ENCODE results near the gene CATSPERE. TPM values are rescaled to one million over a fixed set of nuclear protein-coding genes. Genes with fewer than 3 reads are reported as not detected.

The CATSPERE gene
- total and polyA plus RNA-seq, 10 of the 15 experiments (the other 5 are each of a cell fraction or from before 2014, with no cell fraction given): 0.04 to 0.24 (median 0.17) TPM; not detected in 3

DNA sequence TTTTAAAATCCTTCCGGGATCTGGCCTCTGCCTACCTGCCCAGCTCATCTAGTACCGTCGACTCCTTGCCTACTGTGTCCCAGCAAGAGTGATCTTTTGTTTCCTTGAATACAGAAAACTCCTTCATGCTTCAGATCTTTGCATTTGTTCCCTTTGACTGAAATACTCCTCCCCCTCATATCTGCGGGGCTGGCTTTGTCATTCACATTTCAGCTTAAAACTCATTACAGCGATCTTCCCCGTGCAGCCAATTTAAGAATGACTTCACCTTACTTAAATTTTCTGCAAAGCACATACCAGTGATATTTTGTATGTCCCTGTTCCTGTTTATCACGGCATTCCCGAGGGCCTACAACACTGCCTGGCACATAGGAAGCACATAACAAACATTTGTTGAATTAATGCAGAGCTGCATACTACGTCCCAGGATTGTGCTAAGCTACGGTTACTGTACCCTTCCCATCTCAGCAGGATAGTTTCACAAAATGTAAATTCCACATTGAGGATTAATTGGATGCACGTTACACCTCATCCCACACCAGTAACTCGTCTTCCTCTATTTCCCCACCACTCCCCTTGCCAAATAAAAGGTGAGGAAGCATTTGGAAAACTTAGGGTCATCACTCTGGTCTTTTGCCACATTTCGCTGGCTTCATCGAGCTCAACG, 191.0 kb downstream of the CATSPERE start:
- CTCF ChIA-PET: interaction anchor here (0.6 to 1.1 kb wide), 4 partner anchors 49 to 390 kb away, joined by 3 to 5 read pairs (median 4); no protein-coding TSS in a partner anchor
- Histone ChIP-seq H3K9ac (ENCODE audit: control insufficient read depth, insufficient read depth, low read length) (0 out of 2 replicates have a peak overlapping the region, but pooled peaks have one; percentile 3), H3K27me3 (replicated peaks in 1 of 2; ENCODE audit: control insufficient read depth in 2 of 2, insufficient read depth in 2 of 2, low read length in 1 of 2) (no peaks in the 10 kb centered on the region; a peak in 1 of 4 replicates), H3K36me3 (ENCODE audit: control insufficient read depth in 2 of 2, insufficient read depth in 2 of 2, low read length in 1 of 2) (no peaks in the 10 kb centered on the region), H3K27ac (ENCODE audit: control insufficient read depth, insufficient read depth) (no peak overlapping the region), H3K4me1 (ENCODE audit: control insufficient read depth, insufficient read depth, low read length) (no peaks in the 10 kb centered on the region), H3K4me2 (ENCODE audit: control insufficient read depth, insufficient read depth) (peak overlapping the region; percentile 80), H4K20me1 (ENCODE audit: control insufficient read depth, insufficient read depth) (no peaks in the 10 kb centered on the region), H2AFZ (ENCODE audit: control insufficient read depth, low read depth, low read length) (peak overlapping the region; percentile 93), H3K4me3 (peak overlapping the region; percentile 77), H3K9me3 (replicated peaks; ENCODE audit: control insufficient read depth, insufficient read depth, low read length) (no peaks in the 10 kb centered on the region), H3K79me2 (ENCODE audit: control insufficient read depth, insufficient read depth, low read length) (peaks cover 13% of the 10 kb centered on the region)
- no TSS peak for BruUV-seq (replicated peaks)
- intact Hi-C loops (cut with micrococcal nuclease; ENCODE audit: unreplicated experiment) (loop anchor here (2.0 to 10.0 kb wide), 3 partner anchors 199 to 293 kb away; partner anchors contain the start of gene HNRNPU), in situ Hi-C loops (cut with MboI) (loop anchor here (5.0 kb wide), 1 partner anchor 200 kb away; the partner anchor contains the start of gene ADSS2)
- SMC1A ChIA-PET (ENCODE audit: uncharacterized antibody, unreplicated experiment): interaction anchor here (0.6 to 1.2 kb wide), 6 partner anchors 18 to 210 kb away, joined by 3 to 4 read pairs (median 3); no protein-coding TSS in a partner anchor
- FAIRE-seq (no peak), ATAC-seq (no peak), DNase-seq (ENCODE audit: low read depth, low spot score) (no peak)
- 47% methylated on average over 15 of the region's 15 CpGs for WGBS (ENCODE audit: insufficient coverage, insufficient replicate concordance, low lambda C conversion rate, missing lambda C conversion rate)
- RAD21 ChIA-PET (ENCODE audit: unreplicated experiment): interaction anchor here (1.1 kb wide), 1 partner anchor 391 kb away, joined by 3 read pairs; no protein-coding TSS in a partner anchor
- TF ChIP-seq MLLT1 (IDR thresholded peaks at IDR 0.05): 0 out of 2 replicates have a peak, but pooled peaks have one; percentile 33
- TF ChIP-seq, protein P1, sequence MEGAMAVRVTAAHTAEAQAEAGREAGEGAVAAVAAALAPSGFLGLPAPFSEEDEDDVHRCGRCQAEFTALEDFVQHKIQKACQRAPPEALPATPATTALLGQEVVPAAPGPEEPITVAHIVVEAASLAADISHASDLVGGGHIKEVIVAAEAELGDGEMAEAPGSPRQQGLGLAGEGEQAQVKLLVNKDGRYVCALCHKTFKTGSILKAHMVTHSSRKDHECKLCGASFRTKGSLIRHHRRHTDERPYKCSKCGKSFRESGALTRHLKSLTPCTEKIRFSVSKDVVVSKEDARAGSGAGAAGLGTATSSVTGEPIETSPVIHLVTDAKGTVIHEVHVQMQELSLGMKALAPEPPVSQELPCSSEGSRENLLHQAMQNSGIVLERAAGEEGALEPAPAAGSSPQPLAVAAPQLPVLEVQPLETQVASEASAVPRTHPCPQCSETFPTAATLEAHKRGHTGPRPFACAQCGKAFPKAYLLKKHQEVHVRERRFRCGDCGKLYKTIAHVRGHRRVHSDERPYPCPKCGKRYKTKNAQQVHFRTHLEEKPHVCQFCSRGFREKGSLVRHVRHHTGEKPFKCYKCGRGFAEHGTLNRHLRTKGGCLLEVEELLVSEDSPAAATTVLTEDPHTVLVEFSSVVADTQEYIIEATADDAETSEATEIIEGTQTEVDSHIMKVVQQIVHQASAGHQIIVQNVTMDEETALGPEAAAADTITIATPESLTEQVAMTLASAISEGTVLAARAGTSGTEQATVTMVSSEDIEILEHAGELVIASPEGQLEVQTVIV (IDR thresholded peaks at IDR 0.05; ENCODE audit: borderline replicate concordance, partially characterized antibody): no peak
- TF ChIP-seq STAT3 (IDR thresholded peaks at IDR 0.05; ENCODE audit: low read depth, low read length): 0 out of 2 replicates have a peak, but pooled peaks have one; percentile 39
- peak; percentile 61; the same call in 1 of the 2 replicates for TF ChIP-seq NBN (IDR thresholded peaks at IDR 0.05)
- TF ChIP-seq RELB (IDR thresholded peaks at IDR 0.05; ENCODE audit: low read depth): 0 out of 2 replicates have a peak, but pooled peaks have one; percentile 23
- no peak for TF ChIP-seq TCF3 (IDR thresholded peaks at IDR 0.05; ENCODE audit: borderline replicate concordance, insufficient read depth, low read depth, low read length)
- POLR2A ChIA-PET: interaction anchor here (0.5 to 1.3 kb wide), 3 partner anchors 39 to 210 kb away, joined by 3 read pairs; no protein-coding TSS in a partner anchor

Data from GM12878 (cell line).